Type B pancreatic cell (in vitro differentiated cells): ENCODE results near the gene VPS37B. TPM values are rescaled to one million over a fixed set of nuclear protein-coding genes. Genes with fewer than 3 reads are reported as not detected.

Source experiments
- DNase-seq: peaks from one replicate; pipeline ENCODE4 v3.0.0; 2021; ENCODE audit warnings: mixed read lengths; ENCODE audit not compliant: unreplicated experiment; ENCODE audit errors: extremely low spot score
- H3K27ac Mint-ChIP-seq: 2 replicates; pipeline ENCODE4 v1.8.0; 2021; ENCODE audit warnings: mild to moderate bottlenecking, mixed read lengths
- H3K27me3 Mint-ChIP-seq: 2 replicates; pipeline ENCODE4 v1.8.0; 2021; ENCODE audit warnings: mixed read lengths
- H3K36me3 Mint-ChIP-seq: 2 replicates; pipeline ENCODE4 v1.8.0; 2021; ENCODE audit warnings: mixed read lengths
- H3K4me1 Mint-ChIP-seq: one replicate; pipeline ENCODE4 v1.8.0; 2021; ENCODE audit warnings: mixed read lengths; ENCODE audit not compliant: unreplicated experiment
- H3K4me3 Mint-ChIP-seq: 2 replicates; pipeline ENCODE4 v1.8.0; 2021; ENCODE audit warnings: mild to moderate bottlenecking, mixed read lengths
- H3K9me3 Mint-ChIP-seq: 2 replicates; pipeline ENCODE4 v1.8.0; 2021; ENCODE audit warnings: mixed read lengths
- CTCF ChIP-seq: fragments of 200-600 bp; sonication (generic); conservative IDR thresholded peaks from 2 replicates; pipeline ENCODE4 v1.5.0; 2021; ENCODE audit warnings: antibody characterized with exemption, mild to moderate bottlenecking
- total RNA-seq: library from RNA; stranded (reverse); gene quantifications from 2 replicates; pipeline ENCODE4 v1.2.1, GENCODE V29; 2021; ENCODE audit warnings: low replicate concordance

The VPS37B gene
- total RNA-seq, 1 donor from 2014 or later: 32.4 TPM

DNA sequence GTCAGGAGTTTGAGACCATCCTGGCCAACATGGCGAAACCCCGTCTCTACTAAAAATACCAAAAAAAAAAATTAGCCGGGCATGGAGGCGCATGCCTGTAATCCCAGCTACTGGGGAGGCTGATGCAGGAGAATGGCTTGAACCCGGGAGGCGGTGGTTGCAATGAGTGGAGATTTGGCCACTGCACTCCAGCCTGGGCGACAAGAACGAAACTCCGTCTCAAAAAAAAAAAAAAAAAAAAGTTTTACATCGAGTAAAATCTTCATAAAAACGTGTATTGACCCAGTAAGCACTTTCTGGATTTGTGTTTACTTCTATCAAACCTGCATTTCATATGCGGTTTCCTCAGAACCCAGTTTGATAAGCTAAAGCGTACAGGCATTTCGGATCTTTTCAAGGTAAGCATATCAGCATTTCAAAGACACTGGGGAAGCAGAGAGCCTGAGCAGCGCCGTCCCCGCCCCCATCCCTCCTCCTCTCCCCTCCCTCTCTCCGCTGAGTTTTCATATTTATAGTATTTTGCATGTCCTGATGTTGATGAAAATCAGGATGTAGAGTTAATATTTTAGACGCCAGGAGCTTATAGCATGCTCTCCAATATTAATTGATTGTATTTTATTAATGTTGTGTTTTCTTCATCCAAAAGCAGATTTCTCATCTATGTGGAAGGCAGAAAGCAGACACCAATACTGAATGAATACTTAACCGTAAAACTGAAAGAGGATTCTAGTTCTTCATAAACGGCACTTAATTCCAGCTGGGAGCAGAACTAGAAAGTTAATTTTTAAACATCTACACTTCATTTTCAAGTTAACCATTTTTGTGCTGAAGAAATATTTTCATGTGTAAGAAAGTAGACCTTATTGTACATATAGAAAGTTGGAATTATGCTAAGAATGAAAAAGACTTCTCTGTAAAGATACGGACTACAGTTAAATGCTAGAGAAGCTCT is 69.9 kb downstream of the VPS37B start:
- H3K36me3 Mint-ChIP-seq: no peaks in the 10 kb centered on the region
- no peak for DNase-seq
- H3K4me3 Mint-ChIP-seq: peak overlapping the region; percentile 80
- peaks cover 13% of the 10 kb centered on the region for H3K4me1 Mint-ChIP-seq
- H3K9me3 Mint-ChIP-seq: no peaks in the 10 kb centered on the region
- no peaks in the 10 kb centered on the region for H3K27me3 Mint-ChIP-seq
- TF ChIP-seq CTCF: no peak
- peak overlapping the region; percentile 46 for H3K27ac Mint-ChIP-seq

DNA sequence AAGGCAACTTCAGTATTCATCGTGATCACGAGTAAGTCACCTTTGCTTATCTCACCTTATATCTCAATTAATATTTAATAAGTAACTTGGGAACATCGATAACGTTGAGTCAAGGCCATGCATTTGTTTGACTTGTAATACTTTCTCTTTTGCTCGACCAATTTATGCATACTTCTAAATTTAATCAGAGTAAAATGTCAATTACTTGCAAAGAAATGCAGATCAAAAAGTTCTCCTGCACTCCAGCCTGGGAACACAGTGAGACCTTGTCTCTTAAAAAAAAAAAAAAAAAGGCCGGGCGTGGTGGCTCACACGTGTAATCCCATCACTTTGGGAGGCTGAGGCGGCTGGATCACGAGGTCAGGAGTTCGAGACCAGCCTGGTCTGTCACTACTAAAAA is 72.5 kb downstream of the VPS37B start:
- no peak for DNase-seq
- Mint-ChIP-seq H3K4me1 (peaks cover 13% of the 10 kb centered on the region), H3K27me3 (no peaks in the 10 kb centered on the region), H3K27ac (no peak overlapping the region), H3K9me3 (no peaks in the 10 kb centered on the region), H3K36me3 (no peaks in the 10 kb centered on the region), H3K4me3 (no peak overlapping the region)
- TF ChIP-seq CTCF: no peak

- Mint-ChIP-seq H3K27ac (no peak overlapping the region), H3K4me1 (no peaks in the 10 kb centered on the region), H3K27me3 (no peaks in the 10 kb centered on the region)
Measured at GRCh38 chr12:122820838-122821271, 75.1 kb downstream of the VPS37B start.

GRCh38 chr12:122820138-122820537 is 75.8 kb downstream of the VPS37B start:
- no peaks in the 10 kb centered on the region for H3K27me3 Mint-ChIP-seq
- H3K27ac Mint-ChIP-seq: no peak overlapping the region
- no peaks in the 10 kb centered on the region for H3K9me3 Mint-ChIP-seq
- H3K4me3 Mint-ChIP-seq: no peak overlapping the region
- H3K4me1 Mint-ChIP-seq: no peaks in the 10 kb centered on the region
- no peak for TF ChIP-seq CTCF
- H3K36me3 Mint-ChIP-seq: no peaks in the 10 kb centered on the region
- DNase-seq: no peak

More at GRCh38 chr12:122820838-122821271, 75.1 kb downstream of the VPS37B start:
- DNase-seq: no peak
- Mint-ChIP-seq H3K4me3 (no peak overlapping the region), H3K36me3 (no peaks in the 10 kb centered on the region), H3K9me3 (no peaks in the 10 kb centered on the region)
- no peak for TF ChIP-seq CTCF

GRCh38 chr12:122819209-122819785 is 76.6 kb downstream of the VPS37B start:
- Mint-ChIP-seq H3K4me3 (no peak overlapping the region), H3K4me1 (no peaks in the 10 kb centered on the region), H3K9me3 (no peaks in the 10 kb centered on the region), H3K36me3 (no peaks in the 10 kb centered on the region), H3K27ac (peak overlapping the region; percentile 28), H3K27me3 (no peaks in the 10 kb centered on the region)
- no peak for DNase-seq
- no peak for TF ChIP-seq CTCF

Other genes with a start within 250 kb of the VPS37B start
- 21.4 and 93.8 TPM in 2 replicates for gene HCAR2, start 192.8 kb downstream of the VPS37B start, total RNA-seq
- gene HCAR3, start 179.3 kb downstream of the VPS37B start, total RNA-seq: 0.46 and 2.6 TPM in 2 replicates
- gene HCAR1, start 165.3 kb downstream of the VPS37B start, total RNA-seq: 5.0 and 7.4 TPM in 2 replicates
- gene DENR, start 143.3 kb downstream of the VPS37B start, total RNA-seq: 63.2 and 75.2 TPM in 2 replicates
- 0.57 and 1.0 TPM in 2 replicates for gene CCDC62, start 121.6 kb downstream of the VPS37B start, total RNA-seq
- gene HIP1R, start 60.7 kb downstream of the VPS37B start, total RNA-seq: 40.5 and 45.5 TPM in 2 replicates
- gene ABCB9, start 70.3 kb upstream of the VPS37B start, total RNA-seq: 6.7 and 9.6 TPM in 2 replicates
- gene OGFOD2, start 79.1 kb upstream of the VPS37B start, total RNA-seq: 17.0 and 24.1 TPM in 2 replicates
- gene ARL6IP4, start 84.6 kb upstream of the VPS37B start, total RNA-seq: 140 and 146 TPM in 2 replicates